Ovary (tissue), 3 donors: Measurements from ENCODE around the gene SYT2.

Source experiments
- CTCF ChIP-seq, 3 donors: fragments of 450-650 bp in 2 of 3; fragments of 200-600 bp in 1 of 3; IDR thresholded peaks; one replicate each; pipeline versions ENCODE4 v1.5.1 to v1.8.0; 2016 to 2022; ENCODE audit warnings: antibody characterized with exemption in 3 of 3, mild to moderate bottlenecking in 1 of 3
- EP300 ChIP-seq: sonication (generic); formaldehyde crosslinking; IDR thresholded peaks from one replicate; pipeline ENCODE4 v1.6.1; 2017; ENCODE audit warnings: antibody characterized with exemption
- POLR2A ChIP-seq: fragments of 450-650 bp; IDR thresholded peaks from one replicate; pipeline ENCODE4 v1.6.1; 2017; ENCODE audit warnings: antibody characterized with exemption, mild to moderate bottlenecking, moderate library complexity
- donor health status: DM: no; HTN: no; CAD: no.

GRCh38 chr1:202756391-202756790 is 46.1 kb upstream of the SYT2 start:
- no peak for TF ChIP-seq CTCF (IDR thresholded peaks at IDR 0.05)
- TF ChIP-seq EP300 = no peak
- TF ChIP-seq POLR2A = no peak
